K562 (cell line): ENCODE measurements around the gene TMED7. TPM values are rescaled to one million over a fixed set of nuclear protein-coding genes. Genes with fewer than 3 reads are reported as not detected.

Experiments used
- ATF7 ChIP-seq: fragments of 450-650 bp; IDR thresholded peaks from 2 replicates; pipeline ENCODE4 v1.7.1; 2014; ENCODE audit warnings: mild to moderate bottlenecking, moderate library complexity
- C11orf30 ChIP-seq: fragments of 450-650 bp; IDR thresholded peaks from 2 replicates; pipeline ENCODE4 v1.6.1; 2016; ENCODE audit warnings: low read depth, mild to moderate bottlenecking
- CBX5 ChIP-seq: IDR thresholded peaks from 2 replicates; pipeline ENCODE4 v1.6.1; 2014; ENCODE audit warnings: low read depth, borderline replicate concordance
- CCAR2 ChIP-seq: fragments of 200-400 bp; formaldehyde crosslinking; IDR thresholded peaks from 2 replicates; pipeline ENCODE4 v1.6.1; 2017; ENCODE audit warnings: mild to moderate bottlenecking, low read depth, low read length
- E2F1 ChIP-seq: sonication (generic); formaldehyde crosslinking; IDR thresholded peaks from 2 replicates; pipeline ENCODE4 v1.8.1; 2023; ENCODE audit warnings: mild to moderate bottlenecking, missing genetic modification reagents, moderate library complexity
- FOXM1 ChIP-seq, 2 experiments: fragments of 450-650 bp in 1 of 2; sonication (generic) in 1 of 2; formaldehyde crosslinking in 1 of 2; IDR thresholded peaks; 2 replicates each; pipeline versions ENCODE4 v1.6.1 to v1.9.0; 2017 to 2022; ENCODE audit warnings: low read depth in 2 of 2, mild to moderate bottlenecking in 2 of 2, missing genetic modification reagents in 1 of 2, moderate library complexity in 1 of 2
- MYBL2 ChIP-seq, 2 experiments: fragments of 450-650 bp in 1 of 2; sonication (generic) in 1 of 2; formaldehyde crosslinking in 1 of 2; IDR thresholded peaks; 2 replicates each; pipeline versions ENCODE4 v1.6.1 to v1.8.1; 2017 to 2022; ENCODE audit warnings: borderline replicate concordance in 1 of 2, inconsistent platforms in 1 of 2, low read depth in 1 of 2, mild to moderate bottlenecking in 1 of 2, missing genetic modification reagents in 1 of 2, moderate library complexity in 1 of 2
- POLR2B ChIP-seq: fragments of 450-650 bp; IDR thresholded peaks from 2 replicates; pipeline ENCODE4 v1.6.1; 2018; ENCODE audit warnings: low read depth; ENCODE audit not compliant: partially characterized antibody
- RBBP5 ChIP-seq: fragments of 200-600 bp; sonication (generic); IDR thresholded peaks from 2 replicates; pipeline ENCODE4 v1.6.1; 2012; ENCODE audit warnings: borderline replicate concordance, mild to moderate bottlenecking, low read length, control low read depth, inconsistent platforms; ENCODE audit not compliant: insufficient read depth, poor library complexity, severe bottlenecking
- RERE ChIP-seq: sonication (generic); formaldehyde crosslinking; IDR thresholded peaks from 2 replicates; pipeline ENCODE4 v1.8.0; 2023; ENCODE audit warnings: missing genetic modification reagents, mild to moderate bottlenecking, borderline replicate concordance
- TCF3 ChIP-seq: sonication (generic); formaldehyde crosslinking; IDR thresholded peaks from 2 replicates; pipeline ENCODE4 v1.4.0; 2020; ENCODE audit warnings: mild to moderate bottlenecking, missing genetic modification reagents
- TFAM ChIP-seq: fragments of 250-450 bp; sonication (Bioruptor Pico); conservative IDR thresholded peaks from 2 replicates; pipeline ENCODE4 v1.5.0; 2021; ENCODE audit warnings: mild to moderate bottlenecking, moderate library complexity
- TFAP4 ChIP-seq: sonication (generic); formaldehyde crosslinking; IDR thresholded peaks from 2 replicates; pipeline ENCODE4 v1.8.0; 2022; ENCODE audit warnings: missing genetic modification reagents, mild to moderate bottlenecking, moderate library complexity, borderline replicate concordance
- ZNF12 ChIP-seq: sonication (generic); formaldehyde crosslinking; IDR thresholded peaks from 2 replicates; pipeline ENCODE4 v1.4.0; 2020; ENCODE audit warnings: mild to moderate bottlenecking, missing genetic modification reagents
- ZNF134 ChIP-seq: fragments of 250-450 bp; sonication (Bioruptor Pico); conservative IDR thresholded peaks from 2 replicates; pipeline ENCODE4 v1.4.0; 2020
- ZNF143 ChIP-seq: sonication (generic); formaldehyde crosslinking; IDR thresholded peaks from 2 replicates; pipeline ENCODE4 v1.9.0; 2022; ENCODE audit warnings: mild to moderate bottlenecking, missing genetic modification reagents
- ZNF165 ChIP-seq: fragments of 250-450 bp; sonication (Bioruptor Pico); IDR thresholded peaks from 2 replicates; pipeline ENCODE4 v1.4.0; 2020; ENCODE audit warnings: borderline replicate concordance
- ZNF384 ChIP-seq: IDR thresholded peaks from 2 replicates; pipeline ENCODE4 v1.6.1; 2012; ENCODE audit warnings: low read depth, low read length, improper control_type of control experiment
- polyA plus RNA-seq, 8 experiments: library from polyadenylated mRNA; depleted of rRNA in 4 of 8; stranded (reverse) in 5 of 8; unstranded in 3 of 8; fragments of >200 nt; fragmentation: Nextera tagmentation in 2 of 8; fragmentation: Illumina TruSeq in 1 of 8; extraction: Ambion mirVana in 2 of 8; extraction: Trizol in 1 of 8; gene quantifications; 2 replicates each; pipeline versions ENCODE4 v1.2.1 to v1.2.3, GENCODE V29; 2011 to 2014; ENCODE audit warnings: inconsistent platforms in 1 of 8, missing spikeins in 1 of 8
- total RNA-seq, 7 experiments: library from RNA; depleted of rRNA in 6 of 7; stranded (reverse); fragments of >200 nt in 6 of 7; fragmentation: Illumina TruSeq in 2 of 7; extraction: Trizol in 2 of 7; gene quantifications; 2 replicates each; pipeline versions ENCODE4 v1.2.1 to v1.2.3, GENCODE V29; 2011 to 2021; ENCODE audit warnings: low replicate concordance in 1 of 7

TMED7 gene
- total and polyA plus RNA-seq, 9 of the 15 experiments (the other 6 are each of a cell fraction or from before 2014, with no cell fraction given), result 15.9 to 93.4 (median 41.7) TPM

- no peak for TF ChIP-seq RERE (CRISPR knock-in tag)
- no peak for TF ChIP-seq FOXM1 (IDR thresholded peaks at IDR 0.05; ENCODE audit: low read depth)
- 0 out of 2 replicates have a peak, but pooled peaks have one; percentile 56 for TF ChIP-seq FOXM1 (CRISPR knock-in tag; IDR thresholded peaks at IDR 0.05; ENCODE audit: low read depth)
- TF ChIP-seq E2F1 (CRISPR knock-in tag), result no peak
- TF ChIP-seq ZNF165 (CRISPR knock-in tag), result no peak
- no peak for TF ChIP-seq ZNF134 (CRISPR knock-in tag)
- peak; percentile 99 for TF ChIP-seq ZNF384
- TF ChIP-seq TCF3, result no peak
- TF ChIP-seq TFAM (CRISPR knock-in tag), result no peak
- TF ChIP-seq CCAR2, result no peak
- TF ChIP-seq C11orf30, result peak; percentile 45; the same call in 1 of the 2 replicates
- no peak for TF ChIP-seq ZNF143 (CRISPR knock-in tag)
- TF ChIP-seq ATF7, result peak; percentile 75; the same call in 1 of the 2 replicates
- TF ChIP-seq ZNF12 (CRISPR knock-in tag), result 0 out of 2 replicates have a peak, but pooled peaks have one; percentile 40
- TF ChIP-seq POLR2B, result peak; percentile 84
- TF ChIP-seq MYBL2 (IDR thresholded peaks at IDR 0.05; ENCODE audit: low read depth), result no peak
- TF ChIP-seq MYBL2 (CRISPR knock-in tag; IDR thresholded peaks at IDR 0.05; ENCODE audit: borderline replicate concordance), result no peak
- TF ChIP-seq CBX5, result no peak
- TF ChIP-seq TFAP4, result peak; percentile 82
- TF ChIP-seq RBBP5, result peak; percentile 97
These were observed at the start of gene TMED7 (continued) for GRCh38 chr5:115625579-115626444.
